KMS-11 (cell line): ENCODE results near the gene RRP1B.
"Not testable (repeated sequence)": the region's sequence is repeated elsewhere in the genome, so short reads cannot be mapped to it uniquely, and the experiment has no call there.

ENCODE experiments used
- H2AFZ ChIP-seq: fragments of 200-600 bp; sonication (generic); 2 replicates; pipeline ENCODE4 v1.6.1; 2016; ENCODE audit warnings: antibody characterized with exemption, mixed run types, low read depth
- H3K27ac ChIP-seq: fragments of 200-600 bp; sonication (generic); 2 replicates; pipeline ENCODE4 v1.6.1; 2016; ENCODE audit warnings: mild to moderate bottlenecking, mixed run types
- H3K27me3 ChIP-seq: fragments of 200-600 bp; sonication (generic); 2 replicates; pipeline ENCODE4 v1.6.1; 2017; ENCODE audit warnings: mild to moderate bottlenecking, low read depth, mixed run types, moderate library complexity; ENCODE audit not compliant: insufficient read depth
- H3K36me3 ChIP-seq: fragments of 200-600 bp; sonication (generic); 2 replicates; pipeline ENCODE4 v1.6.1; 2017; ENCODE audit warnings: mild to moderate bottlenecking, mixed run types; ENCODE audit not compliant: insufficient read depth
- H3K4me1 ChIP-seq: fragments of 200-600 bp; sonication (generic); 2 replicates; pipeline ENCODE4 v1.6.1; 2016; ENCODE audit warnings: mild to moderate bottlenecking, low read depth, mixed run types; ENCODE audit not compliant: poor library complexity, severe bottlenecking
- H3K4me2 ChIP-seq: fragments of 200-600 bp; sonication (generic); 2 replicates; pipeline ENCODE4 v1.7.0; 2016; ENCODE audit warnings: mild to moderate bottlenecking, mixed run types
- H3K4me3 ChIP-seq: fragments of 200-600 bp; sonication (generic); IDR thresholded peaks from 2 replicates; pipeline ENCODE4 v1.6.1; 2017; ENCODE audit warnings: low read depth, low read length, mixed read lengths; ENCODE audit not compliant: insufficient read depth
- H3K79me2 ChIP-seq: fragments of 200-600 bp; sonication (generic); 2 replicates; pipeline ENCODE4 v1.6.1; 2016; ENCODE audit warnings: low read depth, mixed run types; ENCODE audit not compliant: insufficient read depth
- H3K9ac ChIP-seq: fragments of 200-600 bp; sonication (generic); 2 replicates; pipeline ENCODE4 v1.6.1; 2016; ENCODE audit warnings: mild to moderate bottlenecking, mixed run types
- H4K20me1 ChIP-seq: fragments of 200-600 bp; sonication (generic); 2 replicates; pipeline ENCODE4 v1.6.1; 2016; ENCODE audit warnings: mild to moderate bottlenecking, mixed run types; ENCODE audit not compliant: insufficient read depth
- TF ChIP-seq, protein P1 (sequence below): fragments of 200-600 bp; sonication (generic); conservative IDR thresholded peaks from 2 replicates; pipeline ENCODE4 v1.6.1; 2017; ENCODE audit warnings: low read depth, mild to moderate bottlenecking, antibody characterized with exemption, low read length, moderate library complexity, mixed read lengths

Gene RRP1B

DNA sequence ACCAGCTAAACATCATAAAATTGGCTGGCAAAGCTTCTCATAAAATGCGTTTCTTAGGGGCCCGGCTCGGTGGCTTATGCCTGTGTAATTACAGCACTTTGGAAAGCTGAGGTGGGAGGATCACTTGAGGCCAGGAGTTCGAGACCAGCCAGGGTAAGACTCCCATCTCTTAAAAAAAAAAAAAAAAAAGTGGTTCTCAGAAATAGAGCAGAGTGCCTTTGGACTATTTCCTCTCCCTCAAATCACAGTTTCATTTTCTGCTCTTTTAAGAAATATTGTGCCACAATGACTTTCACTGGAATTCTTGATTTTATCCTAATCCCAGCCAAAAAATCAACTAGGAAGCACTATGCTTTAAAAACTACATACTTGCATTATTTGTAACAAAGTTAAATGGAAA, 13.4 kb upstream of the RRP1B start:
- H3K27ac ChIP-seq = peak overlapping the region; percentile 3; the same call in 1 of the 2 replicates

DNA sequence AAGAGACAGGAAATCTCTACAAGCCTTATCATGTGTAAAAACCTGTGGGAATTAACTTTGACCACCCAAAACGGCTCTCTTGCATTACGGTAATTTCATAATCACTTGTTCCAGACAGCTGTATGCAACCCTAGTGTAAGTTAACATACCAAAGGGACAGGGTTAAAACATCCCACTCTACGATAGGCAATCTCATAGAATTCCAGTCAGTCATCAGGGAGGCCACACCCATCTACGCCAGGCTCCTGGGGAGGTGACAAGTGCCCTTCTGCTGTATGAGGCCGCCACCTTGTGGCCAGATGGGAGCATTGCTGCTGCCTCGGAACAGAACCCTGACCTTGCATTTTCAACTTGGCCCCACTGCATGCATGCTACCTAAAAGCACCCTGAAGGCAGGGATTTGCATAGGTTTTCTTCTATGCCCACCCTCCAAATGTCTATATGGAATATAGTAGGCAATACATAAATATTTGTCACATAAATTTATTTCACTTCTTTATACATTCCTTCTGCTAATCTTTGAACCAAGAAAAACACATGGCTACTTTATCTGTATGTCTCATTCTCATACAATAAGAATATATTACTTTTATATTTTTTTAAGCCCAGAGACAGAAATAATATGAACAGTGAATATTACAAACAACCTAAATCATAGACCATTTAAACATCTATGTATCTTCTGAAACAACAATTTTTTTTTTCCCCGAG, 12.7 kb upstream of the RRP1B start:
- Histone ChIP-seq H3K27me3 (no peaks in the 10 kb centered on the region), H3K4me2 (peak overlapping the region; percentile 45; the same call in 1 of the 2 replicates), H3K9ac (no peak overlapping the region), H3K36me3 (no peaks in the 10 kb centered on the region), H3K27ac (no peak overlapping the region; the same call in 1 of the 2 replicates), H4K20me1 (no peaks in the 10 kb centered on the region), H2AFZ (no peak overlapping the region), H3K4me3 (no peak overlapping the region), H3K79me2 (no peaks in the 10 kb centered on the region), H3K4me1 (peaks cover 23% of the 10 kb centered on the region)
- TF ChIP-seq, protein P1, sequence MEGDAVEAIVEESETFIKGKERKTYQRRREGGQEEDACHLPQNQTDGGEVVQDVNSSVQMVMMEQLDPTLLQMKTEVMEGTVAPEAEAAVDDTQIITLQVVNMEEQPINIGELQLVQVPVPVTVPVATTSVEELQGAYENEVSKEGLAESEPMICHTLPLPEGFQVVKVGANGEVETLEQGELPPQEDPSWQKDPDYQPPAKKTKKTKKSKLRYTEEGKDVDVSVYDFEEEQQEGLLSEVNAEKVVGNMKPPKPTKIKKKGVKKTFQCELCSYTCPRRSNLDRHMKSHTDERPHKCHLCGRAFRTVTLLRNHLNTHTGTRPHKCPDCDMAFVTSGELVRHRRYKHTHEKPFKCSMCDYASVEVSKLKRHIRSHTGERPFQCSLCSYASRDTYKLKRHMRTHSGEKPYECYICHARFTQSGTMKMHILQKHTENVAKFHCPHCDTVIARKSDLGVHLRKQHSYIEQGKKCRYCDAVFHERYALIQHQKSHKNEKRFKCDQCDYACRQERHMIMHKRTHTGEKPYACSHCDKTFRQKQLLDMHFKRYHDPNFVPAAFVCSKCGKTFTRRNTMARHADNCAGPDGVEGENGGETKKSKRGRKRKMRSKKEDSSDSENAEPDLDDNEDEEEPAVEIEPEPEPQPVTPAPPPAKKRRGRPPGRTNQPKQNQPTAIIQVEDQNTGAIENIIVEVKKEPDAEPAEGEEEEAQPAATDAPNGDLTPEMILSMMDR = peak; percentile 100

More for the DNA sequence above, 13.4 kb upstream of the RRP1B start:
- Histone ChIP-seq H3K4me2 (peak overlapping the region; percentile 45; the same call in 1 of the 2 replicates), H2AFZ (peak overlapping the region; percentile 1; the same call in 1 of the 2 replicates), H3K27me3 (no peaks in the 10 kb centered on the region), H3K79me2 (no peaks in the 10 kb centered on the region), H3K4me3 (no peak overlapping the region), H3K4me1 (peaks cover 23% of the 10 kb centered on the region), H3K36me3 (no peaks in the 10 kb centered on the region), H3K9ac (no peak overlapping the region), H4K20me1 (no peaks in the 10 kb centered on the region)
- TF ChIP-seq, protein P1 = no peak

DNA sequence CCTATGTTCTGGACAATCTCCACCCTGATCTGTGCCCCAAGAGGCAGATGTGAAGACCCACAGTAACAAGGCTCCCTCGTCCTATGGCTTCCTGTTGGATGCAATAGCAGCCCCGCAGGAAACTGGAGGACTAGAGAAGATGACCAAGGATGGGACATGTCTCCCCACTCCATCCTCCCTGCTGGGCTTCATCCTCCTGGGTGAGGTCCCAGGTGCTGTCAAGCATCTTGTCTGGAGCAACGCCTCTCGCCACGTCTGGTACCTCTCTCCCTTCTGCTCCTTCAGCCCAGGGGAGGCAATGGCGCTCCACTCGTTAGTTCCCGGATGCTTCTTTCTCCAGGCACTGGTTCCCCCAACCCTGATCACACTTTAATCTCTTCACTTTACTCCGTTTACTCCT, 11.2 kb upstream of the RRP1B start:
- no peaks in the 10 kb centered on the region for H3K27me3 ChIP-seq
- H3K79me2 ChIP-seq = no peaks in the 10 kb centered on the region
- H3K4me1 ChIP-seq = peaks cover 23% of the 10 kb centered on the region
- H4K20me1 ChIP-seq = no peaks in the 10 kb centered on the region
- no peak overlapping the region for H3K4me3 ChIP-seq
- H3K36me3 ChIP-seq = no peaks in the 10 kb centered on the region
- H3K27ac ChIP-seq = no peak overlapping the region
- H3K4me2 ChIP-seq = no peak overlapping the region
- TF ChIP-seq, protein P1 = no peak
- no peak overlapping the region for H3K9ac ChIP-seq
- no peak overlapping the region for H2AFZ ChIP-seq

DNA sequence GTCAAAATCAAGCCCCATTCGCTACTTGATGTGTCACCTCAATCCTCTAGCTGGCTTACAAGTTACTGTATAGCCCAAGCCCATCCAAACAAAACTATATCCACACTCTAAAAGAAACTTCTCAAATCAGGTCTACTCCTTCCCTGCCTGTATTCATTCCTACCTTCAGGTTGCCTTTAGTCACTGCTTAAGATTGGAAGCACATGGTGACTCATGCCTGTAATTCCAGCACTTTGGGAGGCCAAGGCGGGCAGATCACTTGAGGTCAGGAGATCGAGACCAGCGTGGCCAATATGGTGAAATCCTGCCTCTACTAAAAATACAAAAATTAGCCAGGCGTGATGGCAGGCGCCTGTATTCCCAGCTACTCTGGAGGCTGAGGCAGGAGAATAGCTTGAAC, 7.4 kb upstream of the RRP1B start:
- H3K36me3 ChIP-seq, H3K9ac ChIP-seq, H3K79me2 ChIP-seq, H2AFZ ChIP-seq, H4K20me1 ChIP-seq, H3K27me3 ChIP-seq, H3K4me1 ChIP-seq, H3K27ac ChIP-seq, H3K4me2 ChIP-seq, H3K4me3 ChIP-seq: not testable (repeated sequence)

DNA sequence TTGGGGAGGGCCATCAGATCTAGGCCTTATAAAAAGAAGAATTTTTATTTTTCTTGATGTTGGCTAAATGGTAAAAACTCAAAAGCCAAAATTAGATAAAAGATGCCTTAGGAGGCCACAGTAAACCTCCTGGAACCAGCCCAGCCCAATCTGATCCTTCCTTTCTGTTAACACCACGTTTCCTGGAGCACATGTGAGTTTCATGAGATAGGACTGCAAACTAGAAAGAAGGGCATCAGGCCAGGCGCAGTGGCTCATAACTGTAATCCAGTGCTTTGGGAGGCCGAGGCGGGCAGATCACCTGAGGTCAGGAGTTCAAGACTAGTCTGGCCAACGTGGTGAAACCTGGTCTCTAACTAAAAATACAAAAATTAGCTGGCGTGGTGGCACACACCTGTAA, 6.7 kb upstream of the RRP1B start:
- TF ChIP-seq, protein P1 = no peak
- Histone ChIP-seq H2AFZ (no peak overlapping the region), H3K27ac (no peak overlapping the region), H3K4me1 (no peaks in the 10 kb centered on the region), H4K20me1 (no peaks in the 10 kb centered on the region), H3K36me3 (no peaks in the 10 kb centered on the region), H3K27me3 (no peaks in the 10 kb centered on the region), H3K4me3 (no peak overlapping the region), H3K4me2 (no peak overlapping the region), H3K79me2 (no peaks in the 10 kb centered on the region), H3K9ac (no peak overlapping the region)
